ENCODE data around the gene ZNF862. TPM values are rescaled to one million over a fixed set of nuclear protein-coding genes. Genes with fewer than 3 reads are reported as not detected.

Gene ZNF862
- total RNA-seq, 2 experiments from 2014 or later = 23.1 to 24.8 TPM

- Mint-ChIP-seq H3K27me3 (peaks cover 23% of the 10 kb centered on the region), H3K9me3 (ENCODE audit: low read depth) (no peaks in the 10 kb centered on the region), H3K4me1 (peaks cover under 1% of the 10 kb centered on the region), H3K4me3 (no peak overlapping the region), H3K36me3 (no peaks in the 10 kb centered on the region), H3K27ac (no peak overlapping the region)
- ATAC-seq (no peak), DNase-seq (no peak)
- CTCF ChIA-PET = no interaction called here
Observed at GRCh38 chr7:149832332-149833041, 5.7 kb upstream of the ZNF862 start.

GRCh38 chr7:149833495-149834130 lies 4.6 kb upstream of the ZNF862 start:
- DNase-seq (no peak), ATAC-seq (no peak)
- Mint-ChIP-seq H3K27ac (no peak overlapping the region), H3K4me1 (peaks cover 5% of the 10 kb centered on the region), H3K36me3 (no peaks in the 10 kb centered on the region), H3K4me3 (no peak overlapping the region), H3K9me3 (ENCODE audit: low read depth) (no peaks in the 10 kb centered on the region), H3K27me3 (peaks cover 23% of the 10 kb centered on the region)
- CTCF ChIA-PET = no interaction called here

- no peak overlapping the region for H3K27ac Mint-ChIP-seq
- no peaks in the 10 kb centered on the region for H3K36me3 Mint-ChIP-seq
- H3K4me1 Mint-ChIP-seq = peaks cover 13% of the 10 kb centered on the region
- H3K27me3 Mint-ChIP-seq = peaks cover 23% of the 10 kb centered on the region
- H3K4me3 Mint-ChIP-seq = no peak overlapping the region
- no peaks in the 10 kb centered on the region for H3K9me3 Mint-ChIP-seq (ENCODE audit: low read depth)
- CTCF ChIA-PET = no interaction called here
- no peak for ATAC-seq
- no peak for DNase-seq
Observed at GRCh38 chr7:149834601-149835000, 3.6 kb upstream of the ZNF862 start.

- CTCF ChIA-PET = no interaction called here
- Mint-ChIP-seq H3K4me1 (peaks cover 19% of the 10 kb centered on the region), H3K27me3 (peaks cover 23% of the 10 kb centered on the region), H3K36me3 (peaks cover 2% of the 10 kb centered on the region), H3K9me3 (ENCODE audit: low read depth) (no peaks in the 10 kb centered on the region), H3K4me3 (no peak overlapping the region), H3K27ac (no peak overlapping the region)
- DNase-seq (no peak), ATAC-seq (no peak)
Observed at GRCh38 chr7:149836434-149836833, 1.7 kb upstream of the ZNF862 start.

- Mint-ChIP-seq H3K27me3 (peaks cover 17% of the 10 kb centered on the region), H3K9me3 (ENCODE audit: low read depth) (no peaks in the 10 kb centered on the region), H3K4me1 (peaks cover 19% of the 10 kb centered on the region), H3K4me3 (peak overlapping the region; percentile 85), H3K36me3 (peaks cover 2% of the 10 kb centered on the region), H3K27ac (no peak overlapping the region)
- ATAC-seq (no peak), DNase-seq (no peak)
- CTCF ChIA-PET = interaction anchor here (1.0 to 2.9 kb wide), 6 partner anchors 12 to 46 kb away, joined by 3 to 14 read pairs (median 5); no protein-coding TSS in a partner anchor
Observed at GRCh38 chr7:149837564-149838223, 481 bp upstream of the ZNF862 start.

GRCh38 chr7:149838992-149839408 lies 825 bp downstream of the ZNF862 start:
- H3K36me3 Mint-ChIP-seq = peaks cover 2% of the 10 kb centered on the region
- CTCF ChIA-PET = interaction anchor here (1.1 to 2.9 kb wide), 9 partner anchors 14 to 215 kb away, joined by 3 to 14 read pairs (median 4); no protein-coding TSS in a partner anchor
- no peak for DNase-seq
- no peaks in the 10 kb centered on the region for H3K9me3 Mint-ChIP-seq (ENCODE audit: low read depth)
- ATAC-seq = no peak
- peaks cover 14% of the 10 kb centered on the region for H3K27me3 Mint-ChIP-seq
- peak overlapping the region; percentile 65 for H3K27ac Mint-ChIP-seq
- H3K4me1 Mint-ChIP-seq = peaks cover 19% of the 10 kb centered on the region
- H3K4me3 Mint-ChIP-seq = peak overlapping the region; percentile 85

- Mint-ChIP-seq H3K27me3 (peaks cover 5% of the 10 kb centered on the region), H3K4me3 (peak overlapping the region; percentile 85), H3K4me1 (peaks cover 19% of the 10 kb centered on the region), H3K9me3 (ENCODE audit: low read depth) (no peaks in the 10 kb centered on the region), H3K36me3 (peaks cover 2% of the 10 kb centered on the region), H3K27ac (no peak overlapping the region)
- CTCF ChIA-PET = interaction anchor here (0.8 to 2.9 kb wide), 8 partner anchors 10 to 44 kb away, joined by 3 to 14 read pairs (median 4); no protein-coding TSS in a partner anchor
- no peak for DNase-seq
- ATAC-seq = no peak
Observed at GRCh38 chr7:149839933-149840332, 1.8 kb downstream of the ZNF862 start.

GRCh38 chr7:149843566-149843965 lies 5.4 kb downstream of the ZNF862 start:
- H3K36me3 Mint-ChIP-seq = peaks cover 2% of the 10 kb centered on the region
- DNase-seq = no peak
- H3K4me3 Mint-ChIP-seq = no peak overlapping the region
- H3K27me3 Mint-ChIP-seq = no peaks in the 10 kb centered on the region
- no peak overlapping the region for H3K27ac Mint-ChIP-seq
- H3K9me3 Mint-ChIP-seq (ENCODE audit: low read depth) = no peaks in the 10 kb centered on the region
- peaks cover 14% of the 10 kb centered on the region for H3K4me1 Mint-ChIP-seq
- CTCF ChIA-PET = no interaction called here
- ATAC-seq = no peak

GRCh38 chr7:149844445-149844844 lies 6.3 kb downstream of the ZNF862 start:
- Mint-ChIP-seq H3K4me1 (peaks cover 8% of the 10 kb centered on the region), H3K27ac (no peak overlapping the region), H3K4me3 (no peak overlapping the region), H3K27me3 (no peaks in the 10 kb centered on the region), H3K36me3 (peaks cover 2% of the 10 kb centered on the region), H3K9me3 (ENCODE audit: low read depth) (no peaks in the 10 kb centered on the region)
- DNase-seq (no peak), ATAC-seq (no peak)
- CTCF ChIA-PET = no interaction called here

- Mint-ChIP-seq H3K4me1 (peaks cover 2% of the 10 kb centered on the region), H3K9me3 (ENCODE audit: low read depth) (no peaks in the 10 kb centered on the region), H3K27ac (no peak overlapping the region), H3K27me3 (no peaks in the 10 kb centered on the region), H3K4me3 (no peak overlapping the region), H3K36me3 (peaks cover 3% of the 10 kb centered on the region)
- no peak for ATAC-seq
- no peak for DNase-seq
- CTCF ChIA-PET = no interaction called here
Observed at GRCh38 chr7:149845257-149845980, 7.2 kb downstream of the ZNF862 start.

GRCh38 chr7:149846021-149846420 lies 7.8 kb downstream of the ZNF862 start:
- Mint-ChIP-seq H3K9me3 (ENCODE audit: low read depth) (no peaks in the 10 kb centered on the region), H3K27me3 (no peaks in the 10 kb centered on the region), H3K36me3 (peaks cover 2% of the 10 kb centered on the region), H3K4me3 (no peak overlapping the region), H3K4me1 (no peaks in the 10 kb centered on the region), H3K27ac (no peak overlapping the region)
- CTCF ChIA-PET = no interaction called here
- no peak for DNase-seq
- no peak for ATAC-seq

- DNase-seq (no peak), ATAC-seq (no peak)
- CTCF ChIA-PET = no interaction called here
- H3K27ac Mint-ChIP-seq = no peak overlapping the region
- H3K9me3 Mint-ChIP-seq (ENCODE audit: low read depth) = no peaks in the 10 kb centered on the region
- no peak overlapping the region for H3K4me3 Mint-ChIP-seq
- H3K4me1 Mint-ChIP-seq = no peaks in the 10 kb centered on the region
- H3K36me3 Mint-ChIP-seq = peaks cover 2% of the 10 kb centered on the region
- no peaks in the 10 kb centered on the region for H3K27me3 Mint-ChIP-seq
Observed at GRCh38 chr7:149846436-149847046, 8.4 kb downstream of the ZNF862 start.

- H3K9me3 Mint-ChIP-seq (ENCODE audit: low read depth) = no peaks in the 10 kb centered on the region
- ATAC-seq (no peak), DNase-seq (no peak)
- H3K27ac Mint-ChIP-seq = no peak overlapping the region
- H3K4me1 Mint-ChIP-seq = no peaks in the 10 kb centered on the region
- CTCF ChIA-PET = interaction anchor here (1.2 to 1.6 kb wide), 3 partner anchors 9 to 36 kb away, joined by 3 to 5 read pairs (median 4); no protein-coding TSS in a partner anchor
- no peak overlapping the region for H3K4me3 Mint-ChIP-seq
- H3K27me3 Mint-ChIP-seq = no peaks in the 10 kb centered on the region
- H3K36me3 Mint-ChIP-seq = peaks cover 2% of the 10 kb centered on the region
Observed at GRCh38 chr7:149849174-149849573, 11.0 kb downstream of the ZNF862 start.
